KMS-11 (cell line): ENCODE results near the gene EGF.
"Not testable (repeated sequence)": the region's sequence is repeated elsewhere in the genome, so short reads cannot be mapped to it uniquely, and the experiment has no call there.

ENCODE experiments used
- H2AFZ ChIP-seq: fragments of 200-600 bp; sonication (generic); 2 replicates; pipeline ENCODE4 v1.6.1; 2016; ENCODE audit warnings: antibody characterized with exemption, mixed run types, low read depth
- H3K27ac ChIP-seq: fragments of 200-600 bp; sonication (generic); 2 replicates; pipeline ENCODE4 v1.6.1; 2016; ENCODE audit warnings: mild to moderate bottlenecking, mixed run types
- H3K27me3 ChIP-seq: fragments of 200-600 bp; sonication (generic); 2 replicates; pipeline ENCODE4 v1.6.1; 2017; ENCODE audit warnings: mild to moderate bottlenecking, low read depth, mixed run types, moderate library complexity; ENCODE audit not compliant: insufficient read depth
- H3K36me3 ChIP-seq: fragments of 200-600 bp; sonication (generic); 2 replicates; pipeline ENCODE4 v1.6.1; 2017; ENCODE audit warnings: mild to moderate bottlenecking, mixed run types; ENCODE audit not compliant: insufficient read depth
- H3K4me1 ChIP-seq: fragments of 200-600 bp; sonication (generic); 2 replicates; pipeline ENCODE4 v1.6.1; 2016; ENCODE audit warnings: mild to moderate bottlenecking, low read depth, mixed run types; ENCODE audit not compliant: poor library complexity, severe bottlenecking
- H3K4me2 ChIP-seq: fragments of 200-600 bp; sonication (generic); 2 replicates; pipeline ENCODE4 v1.7.0; 2016; ENCODE audit warnings: mild to moderate bottlenecking, mixed run types
- H3K4me3 ChIP-seq: fragments of 200-600 bp; sonication (generic); IDR thresholded peaks from 2 replicates; pipeline ENCODE4 v1.6.1; 2017; ENCODE audit warnings: low read depth, low read length, mixed read lengths; ENCODE audit not compliant: insufficient read depth
- H3K79me2 ChIP-seq: fragments of 200-600 bp; sonication (generic); 2 replicates; pipeline ENCODE4 v1.6.1; 2016; ENCODE audit warnings: low read depth, mixed run types; ENCODE audit not compliant: insufficient read depth
- H3K9ac ChIP-seq: fragments of 200-600 bp; sonication (generic); 2 replicates; pipeline ENCODE4 v1.6.1; 2016; ENCODE audit warnings: mild to moderate bottlenecking, mixed run types
- H4K20me1 ChIP-seq: fragments of 200-600 bp; sonication (generic); 2 replicates; pipeline ENCODE4 v1.6.1; 2016; ENCODE audit warnings: mild to moderate bottlenecking, mixed run types; ENCODE audit not compliant: insufficient read depth
- CTCF ChIP-seq: fragments of 200-600 bp; sonication (generic); conservative IDR thresholded peaks from 2 replicates; pipeline ENCODE4 v1.6.1; 2017; ENCODE audit warnings: low read depth, mild to moderate bottlenecking, antibody characterized with exemption, low read length, moderate library complexity, mixed read lengths

Gene EGF

GRCh38 chr4:109944591-109944990, 31.9 kb downstream of the EGF start:
- Histone ChIP-seq H3K4me3 (no peak overlapping the region), H3K36me3 (no peaks in the 10 kb centered on the region), H4K20me1 (no peaks in the 10 kb centered on the region), H3K27me3 (no peaks in the 10 kb centered on the region), H3K4me1 (no peaks in the 10 kb centered on the region), H3K9ac (no peak overlapping the region), H3K4me2 (no peak overlapping the region), H3K27ac (no peak overlapping the region), H3K79me2 (no peaks in the 10 kb centered on the region), H2AFZ (no peak overlapping the region)
- TF ChIP-seq CTCF = no peak

- no peak overlapping the region for H3K4me3 ChIP-seq
These were observed 32.4 kb downstream of the EGF start for GRCh38 chr4:109945056-109945455.

GRCh38 chr4:109946120-109946519, 33.4 kb downstream of the EGF start:
- H3K79me2 ChIP-seq = no peaks in the 10 kb centered on the region
- no peaks in the 10 kb centered on the region for H3K27me3 ChIP-seq
- H3K36me3 ChIP-seq = no peaks in the 10 kb centered on the region
- no peak overlapping the region for H3K9ac ChIP-seq
- TF ChIP-seq CTCF = no peak
- no peaks in the 10 kb centered on the region for H3K4me1 ChIP-seq
- H3K4me3 ChIP-seq = no peak overlapping the region
- H3K4me2 ChIP-seq = no peak overlapping the region
- H2AFZ ChIP-seq = no peak overlapping the region
- H4K20me1 ChIP-seq = no peaks in the 10 kb centered on the region
- H3K27ac ChIP-seq = no peak overlapping the region

More at GRCh38 chr4:109945056-109945455, 32.4 kb downstream of the EGF start:
- Histone ChIP-seq H3K27me3 (no peaks in the 10 kb centered on the region), H3K4me1 (no peaks in the 10 kb centered on the region), H3K9ac (no peak overlapping the region), H3K27ac (no peak overlapping the region), H2AFZ (no peak overlapping the region), H3K4me2 (no peak overlapping the region), H3K79me2 (no peaks in the 10 kb centered on the region), H3K36me3 (no peaks in the 10 kb centered on the region), H4K20me1 (no peaks in the 10 kb centered on the region)
- no peak for TF ChIP-seq CTCF

GRCh38 chr4:109947457-109947856, 34.8 kb downstream of the EGF start:
- H3K9ac ChIP-seq = no peak overlapping the region
- H3K36me3 ChIP-seq = no peaks in the 10 kb centered on the region
- TF ChIP-seq CTCF = no peak
- H3K4me3 ChIP-seq = no peak overlapping the region
- H3K27ac ChIP-seq = no peak overlapping the region
- no peaks in the 10 kb centered on the region for H3K4me1 ChIP-seq
- no peak overlapping the region for H2AFZ ChIP-seq
- H3K27me3 ChIP-seq = no peaks in the 10 kb centered on the region
- no peak overlapping the region for H3K4me2 ChIP-seq
- H3K79me2 ChIP-seq = no peaks in the 10 kb centered on the region
- no peaks in the 10 kb centered on the region for H4K20me1 ChIP-seq

DNA sequence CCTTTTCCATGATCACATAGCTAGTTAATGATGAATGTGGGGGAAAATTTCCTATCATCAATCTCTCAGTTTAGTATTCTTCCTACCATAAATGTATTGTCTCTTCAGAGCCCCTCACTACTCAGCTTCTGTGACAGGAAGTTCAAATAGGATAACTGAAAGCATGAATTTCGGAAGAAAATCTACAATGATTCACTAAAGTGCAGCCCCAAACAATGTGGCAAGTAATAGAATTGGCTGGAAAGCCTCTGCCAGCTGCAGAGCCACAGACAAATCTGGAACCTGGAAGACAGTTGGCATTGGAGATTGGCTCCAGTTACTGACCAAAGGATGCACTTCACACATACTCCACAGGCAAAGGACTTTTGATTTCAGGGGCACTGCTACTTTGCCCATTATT, 35.2 kb downstream of the EGF start:
- Histone ChIP-seq H3K27me3 (no peaks in the 10 kb centered on the region), H2AFZ (no peak overlapping the region), H3K4me2 (no peak overlapping the region), H3K27ac (no peak overlapping the region), H3K36me3 (no peaks in the 10 kb centered on the region), H4K20me1 (no peaks in the 10 kb centered on the region), H3K4me1 (no peaks in the 10 kb centered on the region), H3K79me2 (no peaks in the 10 kb centered on the region), H3K9ac (no peak overlapping the region), H3K4me3 (no peak overlapping the region)
- TF ChIP-seq CTCF = no peak

- H3K4me3 ChIP-seq, H4K20me1 ChIP-seq, H3K79me2 ChIP-seq, H2AFZ ChIP-seq, H3K4me1 ChIP-seq, H3K36me3 ChIP-seq, H3K4me2 ChIP-seq, H3K9ac ChIP-seq, H3K27ac ChIP-seq, H3K27me3 ChIP-seq: not testable (repeated sequence)
These were observed 36.5 kb downstream of the EGF start for GRCh38 chr4:109949099-109949718.
